Femur (tissue), 1 donor: Measurements from ENCODE around the gene MARS1.

Experiments used
- DNase-seq: peaks from one replicate; pipeline ENCODE4 v3.0.0-alpha.2; 2017

The MARS1 gene

GRCh38 chr12:57518920-57519795 lies 31.3 kb downstream of the MARS1 start:
- DNase-seq: no peak

GRCh38 chr12:57519796-57520052 lies 31.9 kb downstream of the MARS1 start:
- peak; percentile 76 for DNase-seq

- DNase-seq: peak; percentile 100
These were observed 32.4 kb downstream of the MARS1 start, which contains the start of gene DDIT3 for GRCh38 chr12:57520053-57520818. Gene DDIT3, minus strand, starts transcription at chr12:57520514. Its CDS starts 3,108 bp downstream, at chr12:57517406.

GRCh38 chr12:57521525-57522010 lies 33.7 kb downstream of the MARS1 start:
- DNase-seq: peak; percentile 67

DNA sequence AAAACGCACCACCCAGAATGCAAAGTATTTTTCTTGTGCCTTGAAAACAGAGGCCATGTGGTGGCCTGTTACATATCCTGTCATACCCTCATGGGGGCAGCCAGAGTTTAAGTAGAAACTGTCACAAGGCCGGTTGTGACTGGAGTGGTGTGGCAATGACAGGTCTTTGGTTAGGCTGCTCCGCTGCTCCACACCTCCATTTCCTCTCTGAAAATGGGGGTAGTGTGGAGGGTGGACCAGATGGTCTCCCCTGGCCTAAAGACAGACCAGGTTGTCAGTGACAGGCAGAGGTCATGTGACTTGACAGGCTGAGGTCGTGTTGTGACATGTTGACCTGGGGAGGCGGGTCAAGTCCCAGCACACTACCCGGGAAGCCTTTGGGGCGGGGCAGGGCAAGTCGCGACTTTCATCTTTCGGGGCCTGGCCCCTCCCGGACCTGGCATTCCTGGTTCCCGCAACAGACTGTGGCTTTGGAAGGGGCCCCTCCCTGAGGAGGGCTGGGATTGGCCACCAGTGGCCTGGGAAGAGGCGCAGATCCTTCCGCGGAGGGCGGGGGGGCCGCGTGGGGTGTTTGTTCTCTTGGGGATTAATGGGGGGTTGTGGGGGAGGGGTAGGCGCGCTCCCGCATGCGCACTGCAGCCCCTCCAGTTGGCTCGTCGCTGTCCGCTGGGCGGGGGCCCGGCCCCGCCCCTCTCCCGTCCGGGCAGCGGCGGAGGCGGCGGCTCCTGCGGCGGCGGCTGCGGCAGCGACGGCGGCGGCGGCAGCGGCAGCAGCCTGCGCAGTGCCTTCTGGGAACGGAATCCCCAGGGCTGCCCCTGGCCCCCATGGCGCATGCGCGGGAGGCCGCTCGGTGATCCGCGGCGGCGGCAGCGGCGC lies 34.4 kb downstream of the MARS1 start, which contains the start of gene MBD6:
Gene MBD6, plus strand, starts transcription at position 814 of the 876 bp plus-strand sequence. CDS start 1,480 bp downstream, outside the sequence.
- peak; percentile 94 for DNase-seq

- peak; percentile 87 for DNase-seq
These were observed 35.2 kb downstream of the MARS1 start for GRCh38 chr12:57522887-57523705.

- DNase-seq: no peak
These were observed 36.1 kb downstream of the MARS1 start for GRCh38 chr12:57523706-57524614.

- no peak for DNase-seq
These were observed 37.1 kb downstream of the MARS1 start for GRCh38 chr12:57524814-57525614.

- no peak for DNase-seq
These were observed 37.9 kb downstream of the MARS1 start for GRCh38 chr12:57525615-57526383.

- no peak for DNase-seq
These were observed 38.7 kb downstream of the MARS1 start for GRCh38 chr12:57526477-57527126.

DNA sequence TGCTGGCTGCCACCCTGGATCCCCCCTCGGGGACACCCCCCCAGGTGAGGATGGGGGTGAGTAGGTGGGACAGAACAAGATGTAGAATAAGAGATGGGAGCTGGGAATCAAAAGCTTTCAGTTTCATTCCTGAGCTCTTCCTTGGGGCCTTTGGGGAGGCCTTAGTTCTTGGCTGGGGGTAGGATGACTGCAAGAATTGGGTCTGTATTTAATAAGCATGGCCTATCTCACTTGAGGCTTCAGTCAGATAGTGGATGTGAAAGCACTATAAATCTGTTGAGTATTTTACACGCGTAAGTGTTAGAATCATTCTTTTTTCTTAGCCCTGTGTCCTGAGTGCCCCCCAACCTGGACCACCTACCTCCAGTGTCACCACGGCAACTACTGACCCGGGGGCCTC lies 39.3 kb downstream of the MARS1 start:
- DNase-seq: no peak

DNA sequence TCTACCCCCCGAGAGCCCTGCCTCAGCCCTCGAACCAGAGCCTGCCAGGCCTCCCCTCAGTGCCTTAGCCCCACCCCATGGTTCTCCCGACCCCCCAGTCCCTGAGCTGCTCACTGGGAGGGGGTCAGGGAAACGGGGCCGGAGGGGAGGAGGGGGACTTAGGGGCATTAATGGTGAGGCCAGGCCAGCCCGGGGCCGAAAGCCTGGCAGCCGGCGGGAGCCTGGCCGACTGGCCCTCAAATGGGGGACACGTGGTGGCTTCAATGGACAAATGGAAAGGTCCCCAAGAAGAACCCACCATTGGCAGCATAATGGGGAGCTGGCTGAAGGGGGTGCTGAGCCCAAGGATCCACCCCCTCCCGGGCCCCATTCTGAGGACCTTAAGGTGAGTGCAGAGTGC lies 40.3 kb downstream of the MARS1 start:
- no peak for DNase-seq

DNA sequence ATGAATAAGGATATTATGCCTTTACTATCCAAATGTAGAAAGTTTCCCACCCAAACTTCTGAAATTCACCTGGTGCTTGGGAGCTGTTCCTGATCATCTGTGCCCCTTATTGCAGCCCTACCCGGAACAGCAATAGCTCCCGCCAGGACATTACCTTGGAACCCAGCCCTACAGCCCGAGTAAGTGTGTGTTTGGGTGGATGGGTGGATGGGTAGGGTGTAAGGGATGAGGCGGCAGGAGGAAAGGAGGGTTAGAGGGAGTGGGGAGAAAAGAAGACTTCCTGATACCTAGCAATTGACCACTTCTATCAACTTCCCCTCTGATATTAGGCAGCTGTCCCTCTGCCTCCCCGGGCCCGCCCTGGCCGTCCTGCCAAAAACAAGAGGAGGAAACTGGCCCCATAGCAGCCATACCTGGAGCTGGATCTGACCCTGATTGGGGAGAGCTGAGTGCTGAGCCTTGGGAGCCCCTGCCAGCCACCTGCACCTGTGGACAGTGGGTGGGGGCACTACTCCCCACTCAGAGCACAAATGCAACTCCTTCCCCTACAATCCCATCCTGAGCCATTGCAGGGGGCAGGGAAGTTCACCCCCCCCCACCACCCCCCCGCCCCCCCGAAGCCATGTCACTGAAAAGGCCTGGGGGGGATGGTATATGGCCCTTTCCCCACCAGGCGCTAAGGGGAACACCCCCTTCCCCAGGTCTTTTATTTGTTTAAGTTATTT lies 41.1 kb downstream of the MARS1 start:
- no peak for DNase-seq

- DNase-seq: no peak
These were observed 42.0 kb downstream of the MARS1 start for GRCh38 chr12:57529831-57530230.

GRCh38 chr12:57530396-57531142 lies 42.7 kb downstream of the MARS1 start:
- DNase-seq: no peak

DNA sequence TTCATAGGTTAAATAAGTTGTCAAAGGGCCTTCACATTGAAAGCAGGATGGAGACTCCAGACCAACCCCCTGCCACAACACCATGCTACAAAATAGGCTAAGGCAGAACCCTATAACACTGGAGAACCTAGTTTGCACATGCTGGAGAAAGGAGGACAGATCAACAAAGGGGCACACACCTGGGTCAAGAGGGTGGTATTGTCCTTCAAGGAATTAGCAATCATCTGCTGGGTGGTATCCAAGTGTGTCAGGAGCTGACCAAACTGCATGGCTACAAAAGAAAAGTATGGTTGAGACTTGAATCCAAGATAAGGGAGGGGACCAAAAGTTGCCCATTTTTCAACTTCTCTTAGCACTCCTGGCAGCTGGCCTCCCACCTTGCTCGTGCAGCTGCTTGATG lies 44.0 kb downstream of the MARS1 start:
- DNase-seq: no peak

GRCh38 chr12:57533108-57533507 lies 45.2 kb downstream of the MARS1 start:
- no peak for DNase-seq
